GM21717 (cell line): Measurements from ENCODE around the gene SCAI.
"Not testable (repeated sequence)": the region's sequence is repeated elsewhere in the genome, so short reads cannot be mapped to it uniquely, and the experiment has no call there.

Experiments used
- ATAC-seq: cut with Tn5 transposase; IDR thresholded peaks from one replicate; pipeline ENCODE4 v1.9.1; 2021; ENCODE audit warnings: mild to moderate bottlenecking, moderate library complexity; ENCODE audit not compliant: unreplicated experiment

Gene SCAI

GRCh38 chr9:125150349-125151245 is 7.3 kb upstream of the SCAI start:
- no peak for ATAC-seq

- no peak for ATAC-seq
Observed at GRCh38 chr9:125147401-125147951, 4.1 kb upstream of the SCAI start.

- ATAC-seq: no peak
Observed at GRCh38 chr9:125146247-125146646, 2.9 kb upstream of the SCAI start.

GRCh38 chr9:125145425-125145824 is 2.1 kb upstream of the SCAI start:
- no peak for ATAC-seq

DNA sequence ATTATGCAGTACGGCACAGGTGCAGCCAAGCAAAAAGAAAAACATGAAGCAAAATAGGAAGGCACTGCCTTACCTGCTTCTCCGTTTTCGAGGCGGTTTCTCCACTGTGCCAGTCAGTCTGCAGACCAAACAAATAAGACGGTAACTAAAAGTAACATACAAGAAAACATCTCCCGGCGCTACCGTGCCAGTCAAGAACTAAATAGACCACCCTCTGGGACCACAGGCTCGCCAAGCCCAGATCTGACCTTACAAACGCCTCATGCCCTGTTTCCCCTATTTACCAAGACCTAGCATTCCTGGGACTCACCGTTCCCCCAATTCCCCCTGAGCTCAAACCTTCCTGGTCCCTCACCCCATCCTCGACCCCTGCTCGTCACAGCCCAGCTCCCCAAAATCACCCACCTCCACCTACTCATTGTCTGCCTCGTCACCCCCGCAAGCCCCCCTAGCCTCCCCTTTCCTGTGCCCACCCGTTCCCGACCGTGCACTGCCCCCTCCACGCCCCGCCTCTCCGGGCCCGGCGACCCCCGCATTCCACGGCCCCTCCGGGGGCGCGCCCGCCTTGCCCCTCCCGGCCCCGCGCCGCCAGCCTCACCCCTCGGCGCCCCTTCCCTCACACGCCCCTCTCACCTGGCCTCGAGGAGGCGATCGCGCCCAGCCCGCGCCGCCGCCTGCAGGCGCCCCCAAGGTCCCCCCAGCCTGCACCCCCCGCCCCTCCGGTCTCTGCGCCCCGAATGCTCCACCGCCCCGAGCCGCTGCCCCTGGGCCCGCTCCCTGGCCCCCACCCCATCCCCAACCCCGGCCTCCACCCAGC is 560 bp downstream of the SCAI start:
- ATAC-seq: peak; percentile 11

DNA sequence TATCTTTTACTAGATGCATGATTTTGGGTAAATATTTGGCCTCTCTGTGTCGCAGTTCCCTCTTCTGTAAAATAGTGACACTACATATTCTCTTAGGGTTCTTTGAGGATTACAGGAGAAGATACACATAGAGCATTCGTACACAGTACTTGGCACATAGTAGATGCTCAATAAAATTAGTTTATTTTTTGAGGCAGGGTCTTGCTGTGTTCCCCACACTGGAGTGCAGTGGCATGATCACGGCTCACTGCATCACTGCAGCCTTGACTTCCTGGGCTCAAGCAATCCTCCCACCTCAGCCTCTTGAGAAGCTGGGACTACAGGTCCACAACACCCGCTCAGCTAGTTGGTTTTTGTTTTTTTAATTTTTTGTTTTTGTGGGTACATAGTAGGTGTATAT is 1.6 kb downstream of the SCAI start:
- ATAC-seq: no peak

GRCh38 chr9:125141251-125141650 is 2.1 kb downstream of the SCAI start:
- no peak for ATAC-seq

DNA sequence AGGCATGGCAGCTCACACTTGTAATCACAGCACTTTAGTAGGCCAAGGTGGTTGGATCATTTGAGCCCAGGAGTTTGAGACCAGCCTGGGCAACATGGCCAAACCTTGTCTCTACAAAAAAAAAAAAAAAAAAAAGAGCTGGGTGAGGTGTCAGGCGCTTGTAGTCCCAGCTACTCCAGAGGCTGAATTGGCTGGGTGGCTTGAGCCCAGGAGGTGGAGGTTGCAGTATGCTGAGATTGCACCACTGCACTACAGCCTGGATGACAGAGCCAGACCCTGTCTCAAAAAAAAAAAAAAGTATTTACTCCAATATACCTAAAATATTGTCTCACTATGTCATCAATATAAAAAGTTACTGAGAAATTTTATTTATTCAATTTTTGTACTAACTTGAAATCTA is 2.8 kb downstream of the SCAI start:
- ATAC-seq: no peak

GRCh38 chr9:125137200-125137599 is 6.1 kb downstream of the SCAI start:
- ATAC-seq: no peak

DNA sequence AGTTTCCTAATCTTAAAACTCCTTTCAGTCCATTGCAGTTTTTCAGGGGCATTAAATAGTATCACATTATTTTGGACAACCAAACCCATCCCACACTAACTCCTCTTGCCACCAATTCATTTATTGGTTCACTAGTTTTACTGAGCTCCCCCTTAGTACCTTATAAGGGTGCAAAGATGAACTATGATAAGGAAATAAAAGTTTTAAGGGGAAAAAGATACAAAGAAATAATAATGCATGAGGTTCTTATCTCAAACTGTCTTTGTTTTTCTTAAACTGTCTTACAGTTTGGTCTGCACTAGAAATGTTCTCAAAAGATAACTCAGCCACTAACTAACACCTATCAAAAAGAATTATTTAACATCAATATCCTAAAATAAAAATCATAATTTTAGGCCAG is 8.4 kb downstream of the SCAI start:
- ATAC-seq: no peak

DNA sequence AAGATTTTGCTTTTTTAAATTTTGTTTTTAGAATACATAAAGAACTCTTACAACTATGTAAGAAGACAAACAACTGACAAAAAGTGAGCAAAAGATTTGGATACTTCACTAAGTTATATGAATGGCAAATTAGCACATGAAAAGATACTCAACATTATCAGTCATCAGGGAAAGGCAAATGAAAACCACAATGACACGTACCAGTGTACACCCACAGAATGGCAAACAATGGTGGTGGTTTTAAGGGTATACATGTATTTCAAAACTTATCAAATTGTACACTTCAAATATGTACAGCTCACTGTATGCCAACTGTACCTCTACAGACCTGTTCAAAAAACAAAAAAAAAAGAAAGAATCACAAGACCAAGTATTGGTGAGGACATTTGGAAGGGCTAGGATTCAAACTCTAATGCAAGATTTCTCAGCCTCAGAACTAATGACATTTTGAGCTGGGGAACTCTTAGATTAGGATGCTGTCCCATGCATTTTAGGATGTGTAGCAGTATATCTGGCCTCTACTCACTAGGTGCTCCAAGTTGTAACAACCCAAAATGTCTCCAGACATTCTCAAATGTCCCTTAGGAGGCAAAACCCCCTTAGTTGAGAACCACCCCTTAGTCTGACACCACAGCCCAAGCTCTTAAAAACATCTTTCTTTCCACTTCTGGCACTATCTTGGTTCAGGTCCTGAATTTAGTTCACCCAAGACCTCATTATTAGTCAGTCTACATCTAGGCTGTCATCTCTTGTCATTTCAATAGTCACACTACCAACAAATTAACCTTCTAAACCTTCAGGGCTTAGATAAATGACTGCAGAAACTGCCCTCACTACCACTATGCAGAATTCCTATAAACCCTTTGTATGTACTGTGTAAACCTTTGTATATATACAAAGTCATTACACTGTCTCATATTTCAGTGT is 9.7 kb downstream of the SCAI start:
- ATAC-seq: no peak

DNA sequence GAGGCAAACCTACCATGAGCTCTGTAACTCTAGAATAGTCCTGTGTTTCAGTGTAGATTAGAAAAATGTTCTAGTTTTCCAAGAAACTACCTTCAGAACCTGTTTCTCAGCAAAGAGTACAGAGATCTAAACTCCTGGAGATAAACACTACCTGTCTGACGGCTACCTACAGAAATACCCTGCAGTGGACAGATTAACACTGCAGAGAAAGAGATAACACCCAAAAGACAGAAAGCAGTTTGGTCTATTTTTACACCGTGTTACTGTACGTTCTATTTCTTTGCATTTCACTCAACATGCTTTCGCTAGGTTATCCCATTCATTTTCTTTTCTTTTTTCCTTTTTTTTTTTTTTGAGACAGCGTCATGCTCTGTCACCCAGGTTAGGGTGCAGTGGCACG is 11.6 kb downstream of the SCAI start:
- ATAC-seq: no peak

GRCh38 chr9:125126019-125126746 is 17.1 kb downstream of the SCAI start:
- peak; percentile 77 for ATAC-seq

- no peak for ATAC-seq
Observed at GRCh38 chr9:125125523-125125922, 17.8 kb downstream of the SCAI start.

DNA sequence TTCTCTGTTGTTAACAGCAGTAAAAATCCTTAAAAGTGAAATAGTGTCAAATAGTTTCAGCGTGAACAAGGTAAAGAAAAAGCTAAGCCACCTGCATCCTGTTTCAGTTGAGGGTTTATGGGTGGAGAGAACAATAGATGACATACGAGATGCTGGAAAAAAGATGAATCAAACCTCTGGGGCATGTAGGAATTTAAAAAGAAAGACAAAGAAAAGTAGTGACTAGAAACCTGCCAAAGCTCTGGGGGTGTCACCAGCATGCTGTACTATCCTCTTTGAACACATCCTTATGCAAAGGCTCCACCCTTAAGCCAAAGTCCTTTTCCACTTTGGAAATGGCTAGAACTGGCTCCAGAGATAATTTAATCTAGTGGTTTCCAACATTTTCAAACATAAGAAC is 22.2 kb downstream of the SCAI start:
- ATAC-seq: no peak

- ATAC-seq: no peak
Observed at GRCh38 chr9:125119643-125120286, 23.6 kb downstream of the SCAI start.

DNA sequence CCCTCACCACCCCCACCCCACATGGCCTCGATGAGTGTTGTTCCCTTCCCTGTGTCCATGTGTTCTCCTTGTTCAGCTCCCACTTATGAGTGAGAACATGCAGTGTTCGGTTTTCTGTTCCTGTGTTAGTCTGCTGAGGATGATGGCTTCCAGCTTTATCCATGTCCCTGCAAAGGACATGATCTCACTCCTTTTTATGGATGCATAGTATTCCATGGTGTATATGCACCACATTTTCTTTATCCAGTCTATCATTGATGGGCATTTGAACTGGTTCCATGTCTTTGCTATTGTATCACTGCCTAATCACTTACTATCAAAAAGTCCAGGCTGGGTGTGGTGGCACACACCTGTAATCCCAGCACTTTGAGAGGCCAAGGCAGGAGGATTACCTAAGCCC is 24.6 kb downstream of the SCAI start:
- not testable (repeated sequence) for ATAC-seq

DNA sequence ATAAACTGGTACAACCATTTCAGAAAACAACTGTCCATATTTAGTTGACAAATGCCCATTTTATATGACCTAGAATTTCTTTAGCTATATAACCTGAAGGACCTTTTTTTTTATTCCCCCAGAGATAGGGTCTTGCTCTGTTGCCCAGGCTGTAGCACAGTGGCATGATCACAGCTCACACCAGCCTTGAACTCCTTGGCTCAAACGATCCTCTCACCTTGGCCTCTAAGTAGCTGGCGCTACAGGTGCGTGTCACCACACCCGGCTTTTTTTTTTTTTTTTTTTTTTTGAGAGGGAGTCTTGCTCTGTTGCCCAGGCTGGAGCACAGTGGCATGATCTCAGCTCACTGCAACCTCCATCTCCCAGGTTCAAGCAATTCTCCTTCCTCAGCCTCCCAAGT is 28.8 kb downstream of the SCAI start:
- not testable (repeated sequence) for ATAC-seq

DNA sequence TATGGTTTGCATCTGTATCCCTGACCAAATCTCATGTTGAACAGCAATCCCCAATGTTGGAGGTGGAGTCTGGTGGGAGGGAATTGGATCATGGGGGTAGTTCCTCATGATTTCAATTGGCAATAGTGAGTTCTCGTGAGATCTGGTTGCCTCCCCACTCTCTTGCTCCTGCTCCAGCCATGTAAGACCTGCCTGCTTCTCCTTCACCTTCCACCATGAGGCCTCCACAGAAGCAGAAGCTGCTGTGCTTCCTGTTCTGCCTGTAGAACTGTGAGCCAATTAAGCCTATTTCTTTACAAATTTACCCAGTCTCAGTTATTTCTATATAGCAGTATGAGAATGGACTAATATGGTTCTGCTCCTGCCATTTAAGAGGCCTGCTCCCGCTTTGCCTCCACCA is 32.9 kb downstream of the SCAI start:
- ATAC-seq: no peak
